MV-4-11 (cell line): ENCODE results near the gene FBXL16.
A peak's percentile ranks its signal among the peaks of the same experiment; 100 is the strongest.

Experiments used
- DNase-seq: peaks from one replicate; lab custom pipeline; 2025; lab: John Stamatoyannopoulos, UW

FBXL16 gene

DNA sequence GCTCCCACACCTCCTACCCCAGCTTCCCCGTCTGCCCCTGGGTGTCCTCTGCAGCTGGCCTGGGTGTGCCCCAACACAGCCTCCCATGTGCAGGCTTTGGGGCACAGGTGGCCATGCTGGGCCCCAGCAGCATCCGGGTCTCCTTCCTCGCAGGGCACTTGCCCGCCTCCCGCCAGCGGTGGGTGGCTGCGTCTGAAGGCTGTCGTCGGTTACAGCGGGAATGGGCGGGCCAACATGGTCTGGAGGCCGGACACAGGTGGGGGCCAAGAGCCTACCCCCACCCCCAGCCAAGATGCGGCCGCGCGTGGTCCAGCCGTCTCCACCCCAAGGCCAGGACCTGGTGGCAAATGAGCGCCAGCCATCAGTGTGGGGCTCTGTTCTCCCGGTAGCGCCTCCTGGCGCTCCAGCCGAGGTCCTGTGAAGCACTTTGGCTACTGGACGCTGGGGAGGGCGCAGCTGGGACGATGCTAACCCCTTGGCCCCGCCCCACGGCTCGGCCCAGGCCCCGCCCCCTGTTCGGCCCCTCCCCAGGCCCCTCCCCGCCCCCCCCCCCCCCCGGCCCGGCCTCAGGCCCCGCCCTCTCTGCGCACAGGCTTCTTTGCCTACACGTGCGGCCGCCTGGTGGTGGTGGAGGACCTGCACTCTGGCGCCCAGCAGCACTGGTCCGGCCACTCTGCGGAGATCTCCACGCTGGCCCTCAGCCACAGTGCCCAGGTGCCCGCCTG lies 45.0 kb downstream of the FBXL16 start:
- peak; percentile 84 for DNase-seq

GRCh38 chr16:660132-660458 lies 45.5 kb downstream of the FBXL16 start:
- DNase-seq: no peak

- no peak for DNase-seq
These were observed 46.0 kb downstream of the FBXL16 start for GRCh38 chr16:659618-660017.

DNA sequence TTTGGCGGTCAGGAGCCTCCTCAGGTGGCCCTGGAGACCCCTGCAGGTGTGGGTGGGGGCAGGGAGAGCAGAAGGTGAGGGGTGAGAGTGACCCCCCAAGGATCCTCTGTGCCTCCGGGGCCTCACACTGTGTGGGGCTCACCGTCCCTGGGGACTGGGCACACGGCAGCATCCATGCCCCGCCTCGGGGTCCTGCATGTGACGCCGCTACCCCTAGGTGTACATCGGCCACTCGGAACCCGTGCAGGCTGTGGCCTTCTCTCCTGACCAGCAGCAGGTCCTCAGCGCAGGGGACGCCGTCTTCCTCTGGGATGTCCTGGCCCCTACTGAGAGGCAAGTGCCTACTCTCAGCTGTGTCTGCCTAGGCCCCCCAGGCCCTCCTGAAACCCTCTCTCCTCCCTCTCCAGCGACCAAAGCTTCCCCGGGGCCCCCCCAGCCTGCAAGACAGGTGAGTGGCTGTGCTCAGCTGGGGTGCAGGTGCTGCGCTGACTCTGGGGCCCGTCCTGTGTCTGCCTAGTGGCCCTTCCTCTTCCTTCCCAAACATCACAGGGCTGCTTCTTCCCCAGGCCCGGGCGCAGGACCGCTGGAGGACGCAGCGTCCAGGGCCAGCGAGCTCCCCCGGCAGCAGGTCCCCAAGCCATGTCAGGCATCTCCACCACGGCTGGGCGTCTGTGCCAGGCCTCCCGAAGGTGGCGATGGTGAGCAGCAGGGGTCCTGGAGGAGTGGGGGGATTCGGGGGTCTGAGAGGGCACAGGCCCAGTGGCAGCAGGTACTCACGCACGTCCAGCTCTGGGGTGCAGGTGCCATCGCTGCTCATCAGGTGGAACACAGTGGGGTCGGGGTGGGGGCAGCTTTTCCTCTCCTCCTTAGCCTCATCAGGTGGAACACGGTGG lies 46.7 kb downstream of the FBXL16 start:
- no peak for DNase-seq

GRCh38 chr16:657487-657886 lies 48.1 kb downstream of the FBXL16 start:
- no peak for DNase-seq

GRCh38 chr16:654034-654433 lies 51.6 kb downstream of the FBXL16 start:
- no peak for DNase-seq

GRCh38 chr16:652454-653305 lies 52.9 kb downstream of the FBXL16 start:
- no peak for DNase-seq

GRCh38 chr16:651844-652243 lies 53.8 kb downstream of the FBXL16 start:
- peak; percentile 56 for DNase-seq

GRCh38 chr16:649631-650030 lies 56.0 kb downstream of the FBXL16 start:
- DNase-seq: no peak

GRCh38 chr16:648781-649589 lies 56.6 kb downstream of the FBXL16 start, which contains the start of gene WDR90:
WDR90 (plus strand) TSS chr16:649365; CDS start chr16:649417, 52 bp downstream.
- peak; percentile 92 for DNase-seq

DNA sequence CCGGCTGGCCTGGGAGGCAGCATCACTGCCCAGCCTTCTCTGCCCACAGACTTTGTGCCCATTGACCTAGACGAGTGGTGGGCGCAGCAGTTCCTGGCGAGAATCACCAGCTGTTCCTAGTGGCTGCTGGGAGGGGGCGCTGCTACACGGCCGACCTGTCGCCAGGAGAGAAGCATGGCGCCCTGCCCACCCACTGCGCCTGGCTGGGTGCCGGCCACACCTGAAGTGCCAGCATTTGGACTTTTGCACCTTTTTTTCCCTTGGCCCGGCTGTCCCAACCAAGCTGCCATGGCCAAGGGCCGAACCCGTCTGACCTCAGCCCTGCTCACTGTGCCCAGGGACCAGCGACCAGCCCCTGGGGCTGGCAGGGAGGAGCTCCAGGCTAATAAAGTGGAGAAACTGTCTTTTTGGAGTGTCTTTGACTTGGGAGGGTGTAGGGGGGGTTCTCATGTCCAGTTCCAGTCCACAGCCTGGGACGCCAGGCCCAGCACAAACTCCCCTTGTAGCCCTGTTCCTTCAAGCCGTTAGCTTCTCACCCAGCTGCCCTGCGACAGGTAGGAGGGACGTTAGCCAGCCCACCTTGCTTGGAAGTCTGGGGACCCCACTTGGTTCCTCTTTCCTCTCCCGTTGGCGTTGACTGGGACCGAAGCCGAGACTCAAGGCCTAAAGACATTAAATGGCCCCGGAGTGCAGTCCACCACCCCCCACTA lies 57.4 kb downstream of the FBXL16 start:
- peak; percentile 43 for DNase-seq

- no peak for DNase-seq
These were observed 58.3 kb downstream of the FBXL16 start for GRCh38 chr16:647173-647902.

DNA sequence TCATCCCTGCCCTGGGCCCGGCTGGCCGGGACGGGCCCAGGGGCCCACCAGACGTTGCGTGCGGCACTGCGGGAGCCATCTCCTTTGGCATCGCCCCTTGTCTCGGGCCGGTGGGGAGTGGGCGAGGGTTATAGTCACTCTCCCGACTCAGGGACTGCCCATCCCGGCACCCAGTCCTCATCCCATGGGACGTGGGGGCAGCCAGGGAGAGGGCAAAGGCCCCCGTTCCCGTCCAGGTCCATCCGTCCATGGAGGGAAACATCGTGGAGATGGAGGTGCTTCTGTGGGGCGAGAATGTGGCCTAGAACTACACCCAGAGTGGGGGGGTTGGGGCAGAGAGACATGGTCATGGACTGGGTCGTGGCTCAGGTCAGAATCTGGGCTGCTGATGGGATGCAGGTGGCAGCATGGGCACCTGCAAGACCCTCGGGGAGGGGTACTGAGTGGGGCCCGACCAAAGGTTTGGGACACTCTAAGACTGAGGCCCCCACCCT lies 58.9 kb downstream of the FBXL16 start:
- DNase-seq: no peak

GRCh38 chr16:645852-646678 lies 59.5 kb downstream of the FBXL16 start:
- DNase-seq: no peak

GRCh38 chr16:644556-644955 lies 61.0 kb downstream of the FBXL16 start:
- DNase-seq: no peak

GRCh38 chr16:643050-643368 lies 62.6 kb downstream of the FBXL16 start:
- no peak for DNase-seq
